Measurements from ENCODE around the gene GCDH. TPM values are rescaled to one million over a fixed set of nuclear protein-coding genes. Genes with fewer than 3 reads are reported as not detected.

GCDH gene
- total RNA-seq, 1 donor from 2014 or later: 33.2 TPM

Small RNA genes lying within 50 kb of the gene (microRNA-seq; reads per million reads assigned to microRNA genes)
- gene MIR5695: not detected
- gene MIR6515: not detected
- gene MIR6794: not detected

Other genes starting within 250 kb of the GCDH start
- gene MAN2B1, start 224.4 kb upstream of the GCDH start, total RNA-seq: 20.6 TPM
- 10.0 TPM for gene WDR83, start 224.4 kb upstream of the GCDH start, total RNA-seq
- 49.0 TPM for gene DHPS, start 209.3 kb upstream of the GCDH start, total RNA-seq
- not detected for gene GNG14, start 203.2 kb upstream of the GCDH start, total RNA-seq
- gene FBXW9, start 194.5 kb upstream of the GCDH start, total RNA-seq: 2.2 TPM
- 50.4 TPM for gene TNPO2, start 167.2 kb upstream of the GCDH start, total RNA-seq
- 111 TPM for gene TRIR, start 156.5 kb upstream of the GCDH start, total RNA-seq
- 58.4 TPM for gene GET3, start 153.7 kb upstream of the GCDH start, total RNA-seq
- gene BEST2, start 139.4 kb upstream of the GCDH start, total RNA-seq: not detected
- gene HOOK2, start 115.6 kb upstream of the GCDH start, total RNA-seq: 101 TPM
- 97.7 TPM for gene JUNB, start 99.7 kb upstream of the GCDH start, total RNA-seq
- 595 TPM for gene PRDX2, start 89.4 kb upstream of the GCDH start, total RNA-seq
- gene THSD8, start 89.1 kb upstream of the GCDH start, total RNA-seq: 0.94 TPM
- 4.4 TPM for gene RNASEH2A, start 84.6 kb upstream of the GCDH start, total RNA-seq
- not detected for gene RTBDN, start 56.6 kb upstream of the GCDH start, total RNA-seq
- 0.65 TPM for gene MAST1, start 52.6 kb upstream of the GCDH start, total RNA-seq
- gene DNASE2, start 9.7 kb upstream of the GCDH start, total RNA-seq: 21.3 TPM
- gene KLF1, start 4.0 kb upstream of the GCDH start, total RNA-seq: 0.38 TPM
- not detected for gene SYCE2, start 28.1 kb downstream of the GCDH start, total RNA-seq
- 36.3 TPM for gene FARSA, start 42.6 kb downstream of the GCDH start, total RNA-seq
- 412 TPM for gene CALR, start 47.4 kb downstream of the GCDH start, total RNA-seq
- 143 TPM for gene RAD23A, start 54.7 kb downstream of the GCDH start, total RNA-seq
- 23.5 TPM for gene GADD45GIP1, start 66.1 kb downstream of the GCDH start, total RNA-seq
- 11.4 TPM for gene DAND5, start 78.4 kb downstream of the GCDH start, total RNA-seq
- 123 TPM for gene NFIX, start 104.3 kb downstream of the GCDH start, total RNA-seq
- 9.4 TPM for gene LYL1, start 211.7 kb downstream of the GCDH start, total RNA-seq
- 17.5 TPM for gene TRMT1, start 225.6 kb downstream of the GCDH start, total RNA-seq
- gene NACC1, start 227.1 kb downstream of the GCDH start, total RNA-seq: 33.8 TPM